K562 (cell line): ENCODE results near the gene MINDY4B. TPM values are rescaled to one million over a fixed set of nuclear protein-coding genes. Genes with fewer than 3 reads are reported as not detected.
A peak's percentile ranks its signal among the peaks of the same experiment; 100 is the strongest.

Source experiments
- ATAC-seq: fragments of 200-7000 bp; cut with Tn5 transposase; 3 replicates; pipeline ENCODE4 v1.9.1; 2020; ENCODE audit warnings: moderate library complexity
- BruUV-seq: library from RNA; stranded (reverse); fragments of 400-500 nt; replicated peaks from 2 replicates; lab custom pipeline; 2021; lab: Mats Ljungman, UMichigan
- CTCF ChIA-PET: fragments of 300-600 bp; formaldehyde crosslinking; extraction: SDS; loops from one replicate; lab custom pipeline; 2021; ENCODE audit warnings: low intra/inter-chr PET ratio; lab: Yijun Ruan, JAX
- POLR2A ChIA-PET: fragments of 300-600, 350-650 bp; sonication (Branson Sonifier 250); formaldehyde crosslinking; extraction: SDS; loops from one replicate; lab custom pipeline; 2021; ENCODE audit warnings: antibody characterized with exemption, inconsistent platforms; lab: Yijun Ruan, JAX
- DNase-seq, 4 experiments: peaks; one replicate each; pipeline versions ENCODE4 v3.0.0 to v3.0.0-alpha.2; 2011 to 2018; ENCODE audit warnings: low spot score in 3 of 4, mixed read lengths in 3 of 4; ENCODE audit errors: extremely low read depth in 1 of 4
- FAIRE-seq: peaks from 2 replicates; lab custom pipeline; 2011; peaks lifted over from hg19 to GRCh38; lab: Jason Lieb, UNC
- H2AFZ ChIP-seq: 2 replicates; pipeline ENCODE4 v1.6.0; 2011; ENCODE audit warnings: low read depth, low read length, control low read depth, inconsistent platforms
- H3K27ac ChIP-seq: fragments of 200-600 bp; 3 replicates; pipeline ENCODE4 v1.8.0; 2011; ENCODE audit warnings: low read depth, mild to moderate bottlenecking, control low read depth, inconsistent platforms, low read length, moderate library complexity, mixed read lengths; ENCODE audit errors: extremely low read depth
- H3K27me3 ChIP-seq, 2 experiments: fragments of 300-600 bp in 1 of 2; 2 replicates in 1 of 2; 3 replicates in 1 of 2; pipeline versions ENCODE4 v1.6.0 to v1.8.0; 2011; ENCODE audit warnings: inconsistent platforms in 2 of 2, low read length in 2 of 2, mild to moderate bottlenecking in 1 of 2, mixed read lengths in 1 of 2, moderate library complexity in 1 of 2; ENCODE audit not compliant: control insufficient read depth in 2 of 2, insufficient read depth in 2 of 2
- H3K36me3 ChIP-seq: fragments of 300-600 bp; 3 replicates; pipeline ENCODE4 v1.8.0; 2011; ENCODE audit warnings: mild to moderate bottlenecking, low read length, inconsistent platforms; ENCODE audit not compliant: control insufficient read depth, insufficient read depth
- H3K4me1 ChIP-seq, 2 experiments: fragments of 200-600 bp in 1 of 2; replicated peaks in 1 of 2; 2 replicates in 1 of 2; 3 replicates in 1 of 2; pipeline versions ENCODE4 v1.5.1 to v1.8.0; 2011; ENCODE audit warnings: inconsistent platforms in 2 of 2, low read length in 2 of 2, mild to moderate bottlenecking in 1 of 2, mixed read lengths in 1 of 2, moderate library complexity in 1 of 2; ENCODE audit not compliant: control insufficient read depth in 2 of 2, insufficient read depth in 2 of 2
- H3K4me2 ChIP-seq: 2 replicates; pipeline ENCODE4 v1.6.1; 2011; ENCODE audit warnings: low read length, control low read depth, inconsistent platforms, mixed read lengths; ENCODE audit not compliant: insufficient read depth
- H3K4me3 ChIP-seq: fragments of 200-600 bp; sonication (generic), shearing (Covaris generic); 2 replicates; pipeline ENCODE4 v1.5.1; 2016; ENCODE audit warnings: control low read depth, inconsistent platforms
- H3K79me2 ChIP-seq: fragments of 200-600 bp; 3 replicates; pipeline ENCODE4 v1.8.0; 2011; ENCODE audit warnings: low read length, inconsistent platforms; ENCODE audit not compliant: control insufficient read depth, insufficient read depth
- H3K9ac ChIP-seq, 2 experiments: 2 replicates each; pipeline versions ENCODE4 v1.6.0 to v1.6.1; 2011; ENCODE audit warnings: low read depth in 2 of 2, low read length in 2 of 2, control low read depth in 1 of 2, inconsistent platforms in 1 of 2, mild to moderate bottlenecking in 1 of 2, mixed read lengths in 1 of 2; ENCODE audit not compliant: insufficient read depth in 1 of 2
- H3K9me1 ChIP-seq: one replicate; pipeline ENCODE4 v1.6.0; 2011; ENCODE audit warnings: inconsistent platforms, mild to moderate bottlenecking, low read length, moderate library complexity; ENCODE audit not compliant: control insufficient read depth, insufficient read depth
- H3K9me3 ChIP-seq: replicated peaks from 2 replicates; pipeline ENCODE4 v1.5.1; 2011; ENCODE audit warnings: low read depth, low read length, inconsistent platforms; ENCODE audit not compliant: control insufficient read depth, insufficient read depth
- H4K20me1 ChIP-seq: replicated peaks from 2 replicates; pipeline ENCODE4 v1.6.1; 2011; ENCODE audit warnings: low read length, inconsistent platforms, mixed read lengths; ENCODE audit not compliant: control insufficient read depth, insufficient read depth
- DPF2 ChIP-seq: fragments of 450-650 bp; IDR thresholded peaks from 2 replicates; pipeline ENCODE4 v1.6.1; 2016
- HDAC8 ChIP-seq: fragments of 450-650 bp; IDR thresholded peaks from 2 replicates; pipeline ENCODE4 v1.6.1; 2016; ENCODE audit warnings: mild to moderate bottlenecking, missing genetic modification characterization, moderate library complexity, missing compliant biosample characterization
- JUNB ChIP-seq: fragments of 450-650 bp; formaldehyde crosslinking; conservative IDR thresholded peaks from 2 replicates; pipeline ENCODE4 v1.4.0; 2020; ENCODE audit warnings: mild to moderate bottlenecking
- LEF1 ChIP-seq: fragments of 450-650 bp; IDR thresholded peaks from 2 replicates; pipeline ENCODE4 v1.6.1; 2016; ENCODE audit warnings: mild to moderate bottlenecking
- MYBL2 ChIP-seq, 2 experiments: fragments of 450-650 bp in 1 of 2; sonication (generic) in 1 of 2; formaldehyde crosslinking in 1 of 2; IDR thresholded peaks; 2 replicates each; pipeline versions ENCODE4 v1.6.1 to v1.8.1; 2017 to 2022; ENCODE audit warnings: borderline replicate concordance in 1 of 2, inconsistent platforms in 1 of 2, low read depth in 1 of 2, mild to moderate bottlenecking in 1 of 2, missing genetic modification reagents in 1 of 2, moderate library complexity in 1 of 2
- NCOR1 ChIP-seq: fragments of 450-650 bp; IDR thresholded peaks from 2 replicates; pipeline ENCODE4 v1.6.1; 2016; ENCODE audit warnings: mild to moderate bottlenecking, moderate library complexity
- RAD21 ChIP-seq, 2 experiments: fragments of 250-450 bp in 1 of 2; fragments of 450-650 bp in 1 of 2; sonication (Bioruptor Pico) in 1 of 2; formaldehyde crosslinking in 1 of 2; IDR thresholded peaks in 1 of 2; conservative IDR thresholded peaks in 1 of 2; 2 replicates each; pipeline versions ENCODE4 v1.4.0 to v1.8.0; 2020 to 2022; ENCODE audit warnings: mild to moderate bottlenecking in 2 of 2, moderate library complexity in 1 of 2
- U2AF1 ChIP-seq: fragments of 200-400 bp; formaldehyde crosslinking; optimal IDR thresholded peaks from 2 replicates; pipeline ENCODE3; 2017; ENCODE audit warnings: mild to moderate bottlenecking, low read depth, low read length, moderate library complexity
- XRCC3 ChIP-seq: fragments of 450-650 bp; IDR thresholded peaks from 2 replicates; pipeline ENCODE4 v1.6.1; 2017; ENCODE audit warnings: mild to moderate bottlenecking, moderate library complexity
- XRCC5 ChIP-seq: fragments of 200-400 bp; formaldehyde crosslinking; IDR thresholded peaks from 2 replicates; pipeline ENCODE4 v1.6.1; 2017; ENCODE audit warnings: low read depth, mild to moderate bottlenecking, low read length
- ZBED1 ChIP-seq: IDR thresholded peaks from 2 replicates; pipeline ENCODE4 v1.6.1; 2014
- ZNF184 ChIP-seq: sonication (generic); formaldehyde crosslinking; IDR thresholded peaks from 2 replicates; pipeline ENCODE4 v1.5.0; 2020; ENCODE audit warnings: missing genetic modification reagents
- ZNF3 ChIP-seq: fragments of 250-450 bp; sonication (Bioruptor Pico); IDR thresholded peaks from 2 replicates; pipeline ENCODE4 v1.5.0; 2021; ENCODE audit warnings: mild to moderate bottlenecking, moderate library complexity
- ZNF408 ChIP-seq: fragments of 250-450 bp; sonication (Bioruptor Pico); IDR thresholded peaks from 2 replicates; pipeline ENCODE4 v1.4.0; 2020; ENCODE audit warnings: low read depth, mild to moderate bottlenecking, moderate library complexity
- WGBS: fragments of 100-300 bp; shearing (Covaris generic); methylation state at CpG from one replicate; pipeline ENCODE4 v1.1.6; 2016; ENCODE audit warnings: low coverage, mixed read lengths; ENCODE audit not compliant: insufficient coverage; ENCODE audit errors: missing lambda C conversion rate; 5-methylcytosine and 5-hydroxymethylcytosine counted together
- in situ Hi-C: fragments of 300-500 bp; cut with MboI; formaldehyde crosslinking; loops from 4 replicates; pipeline ENCODE4 v1.15.0; 2018; ENCODE audit warnings: inconsistent platforms, mixed read lengths
- intact Hi-C: fragments of 100-400 bp; cut with micrococcal nuclease; formaldehyde crosslinking; loops from 2 replicates; pipeline ENCODE4 v1.14.2; 2022
- polyA plus RNA-seq, 8 experiments: library from polyadenylated mRNA; depleted of rRNA in 4 of 8; stranded (reverse) in 5 of 8; unstranded in 3 of 8; fragments of >200 nt; fragmentation: Nextera tagmentation in 2 of 8; fragmentation: Illumina TruSeq in 1 of 8; extraction: Ambion mirVana in 2 of 8; extraction: Trizol in 1 of 8; gene quantifications; 2 replicates each; pipeline versions ENCODE4 v1.2.1 to v1.2.3, GENCODE V29; 2011 to 2014; ENCODE audit warnings: inconsistent platforms in 1 of 8, missing spikeins in 1 of 8
- total RNA-seq, 7 experiments: library from RNA; depleted of rRNA in 6 of 7; stranded (reverse); fragments of >200 nt in 6 of 7; fragmentation: Illumina TruSeq in 2 of 7; extraction: Trizol in 2 of 7; gene quantifications; 2 replicates each; pipeline versions ENCODE4 v1.2.1 to v1.2.3, GENCODE V29; 2011 to 2021; ENCODE audit warnings: low replicate concordance in 1 of 7
- TF ChIP-seq, protein P1 (sequence below): fragments of 250-450 bp; sonication (Bioruptor Pico); IDR thresholded peaks from 2 replicates; pipeline ENCODE4 v1.8.0; 2021; ENCODE audit warnings: mild to moderate bottlenecking, moderate library complexity
- TF ChIP-seq, protein P2 (sequence below): fragments of 250-450 bp; sonication (Bioruptor Pico); IDR thresholded peaks from 2 replicates; pipeline ENCODE4 v1.4.0; 2020; ENCODE audit warnings: mild to moderate bottlenecking, moderate library complexity, borderline replicate concordance
- TF ChIP-seq, protein P3 (sequence below), 3 experiments: IDR thresholded peaks in 2 of 3; conservative IDR thresholded peaks in 1 of 3; 2 replicates each; pipeline ENCODE4 v1.5.1; 2011 to 2012; ENCODE audit warnings: low read length in 3 of 3, mild to moderate bottlenecking in 3 of 3, control low read depth in 2 of 3, improper control_type of control experiment in 1 of 3, inconsistent platforms in 1 of 3, low read depth in 1 of 3, mixed read lengths in 1 of 3, moderate library complexity in 1 of 3; ENCODE audit not compliant: insufficient read depth in 2 of 3

Gene MINDY4B
- total and polyA plus RNA-seq, 9 of the 15 experiments (the other 6 are each of a cell fraction or from before 2014, with no cell fraction given) = not detected

DNA sequence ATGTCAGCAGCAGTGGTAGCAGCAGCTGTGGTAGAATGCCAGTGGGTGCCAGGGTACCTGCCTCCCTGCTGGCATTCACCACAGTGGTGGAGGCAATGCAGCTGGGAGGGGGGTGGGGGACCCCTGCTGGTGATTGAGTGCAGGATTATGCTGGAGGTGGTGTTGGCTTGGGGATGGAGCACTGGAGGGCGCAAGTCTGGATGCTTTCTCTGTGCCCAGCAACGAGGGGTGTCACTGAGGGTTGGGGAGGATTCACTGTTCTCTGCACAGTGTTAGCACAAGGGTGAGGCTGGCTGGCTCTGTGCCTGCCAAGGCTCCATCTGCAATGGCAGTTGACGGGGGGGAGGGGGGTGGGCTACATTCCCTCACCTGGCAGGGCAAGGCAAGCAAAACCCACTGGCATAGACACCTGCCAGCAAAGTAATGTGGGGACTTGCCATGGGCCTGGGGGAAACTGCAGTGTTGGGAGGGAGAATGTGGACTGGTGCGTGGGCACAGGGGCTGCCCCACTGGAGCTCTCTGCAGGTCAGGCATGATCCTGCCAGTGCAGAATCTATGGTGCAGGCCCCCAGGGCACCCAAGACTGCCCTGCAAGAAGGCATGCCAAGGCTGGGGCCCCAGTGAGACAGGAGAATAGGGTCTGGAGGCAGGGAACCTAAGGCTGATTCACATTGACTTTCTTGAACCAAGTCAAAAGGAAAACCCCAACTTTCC lies 64.3 kb downstream of the MINDY4B start:
- Histone ChIP-seq H3K79me2 (no peaks in the 10 kb centered on the region), H3K4me2 (no peak overlapping the region), H3K36me3 (no peaks in the 10 kb centered on the region), H3K27ac (no peak overlapping the region), H2AFZ (no peak overlapping the region), H3K9ac (no peak overlapping the region), H3K27me3 (peaks cover 0 to 2% of the 10 kb centered on the region in 2 experiments; a peak in 1 of 5 replicates), H3K4me1 (no peaks in the 10 kb centered on the region), H3K4me3 (no peak overlapping the region), H3K9me3 (no peaks in the 10 kb centered on the region), H4K20me1 (no peaks in the 10 kb centered on the region), H3K9me1 (no peaks in the 10 kb centered on the region)
- FAIRE-seq = no peak
- in situ Hi-C loops (loop anchor here (10.0 kb wide), 1 partner anchor 116 kb away; no protein-coding TSS in a partner anchor), intact Hi-C loops (no loop called here)
- WGBS = 4% methylated on average over 3 of the region's 4 CpGs
- ChIA-PET POLR2A (no interaction called here), CTCF (no interaction called here)
- DNase-seq = no peak
- BruUV-seq = no TSS peak
- no peak for ATAC-seq
- no peak for TF ChIP-seq JUNB (CRISPR knock-in tag)
- no peak for TF ChIP-seq XRCC5
- TF ChIP-seq HDAC8 (tag) = no peak
- no peak for TF ChIP-seq ZBED1
- TF ChIP-seq DPF2 = no peak
- TF ChIP-seq, protein P1, sequence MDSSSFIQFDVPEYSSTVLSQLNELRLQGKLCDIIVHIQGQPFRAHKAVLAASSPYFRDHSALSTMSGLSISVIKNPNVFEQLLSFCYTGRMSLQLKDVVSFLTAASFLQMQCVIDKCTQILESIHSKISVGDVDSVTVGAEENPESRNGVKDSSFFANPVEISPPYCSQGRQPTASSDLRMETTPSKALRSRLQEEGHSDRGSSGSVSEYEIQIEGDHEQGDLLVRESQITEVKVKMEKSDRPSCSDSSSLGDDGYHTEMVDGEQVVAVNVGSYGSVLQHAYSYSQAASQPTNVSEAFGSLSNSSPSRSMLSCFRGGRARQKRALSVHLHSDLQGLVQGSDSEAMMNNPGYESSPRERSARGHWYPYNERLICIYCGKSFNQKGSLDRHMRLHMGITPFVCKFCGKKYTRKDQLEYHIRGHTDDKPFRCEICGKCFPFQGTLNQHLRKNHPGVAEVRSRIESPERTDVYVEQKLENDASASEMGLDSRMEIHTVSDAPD = no peak
- TF ChIP-seq, protein P2, sequence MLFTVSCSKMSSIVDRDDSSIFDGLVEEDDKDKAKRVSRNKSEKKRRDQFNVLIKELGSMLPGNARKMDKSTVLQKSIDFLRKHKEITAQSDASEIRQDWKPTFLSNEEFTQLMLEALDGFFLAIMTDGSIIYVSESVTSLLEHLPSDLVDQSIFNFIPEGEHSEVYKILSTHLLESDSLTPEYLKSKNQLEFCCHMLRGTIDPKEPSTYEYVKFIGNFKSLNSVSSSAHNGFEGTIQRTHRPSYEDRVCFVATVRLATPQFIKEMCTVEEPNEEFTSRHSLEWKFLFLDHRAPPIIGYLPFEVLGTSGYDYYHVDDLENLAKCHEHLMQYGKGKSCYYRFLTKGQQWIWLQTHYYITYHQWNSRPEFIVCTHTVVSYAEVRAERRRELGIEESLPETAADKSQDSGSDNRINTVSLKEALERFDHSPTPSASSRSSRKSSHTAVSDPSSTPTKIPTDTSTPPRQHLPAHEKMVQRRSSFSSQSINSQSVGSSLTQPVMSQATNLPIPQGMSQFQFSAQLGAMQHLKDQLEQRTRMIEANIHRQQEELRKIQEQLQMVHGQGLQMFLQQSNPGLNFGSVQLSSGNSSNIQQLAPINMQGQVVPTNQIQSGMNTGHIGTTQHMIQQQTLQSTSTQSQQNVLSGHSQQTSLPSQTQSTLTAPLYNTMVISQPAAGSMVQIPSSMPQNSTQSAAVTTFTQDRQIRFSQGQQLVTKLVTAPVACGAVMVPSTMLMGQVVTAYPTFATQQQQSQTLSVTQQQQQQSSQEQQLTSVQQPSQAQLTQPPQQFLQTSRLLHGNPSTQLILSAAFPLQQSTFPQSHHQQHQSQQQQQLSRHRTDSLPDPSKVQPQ = no peak
- no peak for TF ChIP-seq ZNF408 (CRISPR knock-in tag)
- no peak for TF ChIP-seq ZNF3
- no peak for TF ChIP-seq XRCC3
- TF ChIP-seq LEF1 = no peak
- TF ChIP-seq U2AF1 = no peak
- TF ChIP-seq RAD21 (CRISPR knock-in tag; conservative IDR thresholded peaks at IDR 0.05 in 1 of 2, IDR thresholded peaks at IDR 0.05 in 1 of 2) = 0 out of 4 replicates have a peak, but pooled peaks of 1 of the 2 experiments have one; percentile 18
- TF ChIP-seq MYBL2 (IDR thresholded peaks at IDR 0.05; ENCODE audit: low read depth) = no peak
- no peak for TF ChIP-seq MYBL2 (CRISPR knock-in tag; IDR thresholded peaks at IDR 0.05; ENCODE audit: borderline replicate concordance)
- TF ChIP-seq NCOR1 = no peak
- TF ChIP-seq, protein P3, sequence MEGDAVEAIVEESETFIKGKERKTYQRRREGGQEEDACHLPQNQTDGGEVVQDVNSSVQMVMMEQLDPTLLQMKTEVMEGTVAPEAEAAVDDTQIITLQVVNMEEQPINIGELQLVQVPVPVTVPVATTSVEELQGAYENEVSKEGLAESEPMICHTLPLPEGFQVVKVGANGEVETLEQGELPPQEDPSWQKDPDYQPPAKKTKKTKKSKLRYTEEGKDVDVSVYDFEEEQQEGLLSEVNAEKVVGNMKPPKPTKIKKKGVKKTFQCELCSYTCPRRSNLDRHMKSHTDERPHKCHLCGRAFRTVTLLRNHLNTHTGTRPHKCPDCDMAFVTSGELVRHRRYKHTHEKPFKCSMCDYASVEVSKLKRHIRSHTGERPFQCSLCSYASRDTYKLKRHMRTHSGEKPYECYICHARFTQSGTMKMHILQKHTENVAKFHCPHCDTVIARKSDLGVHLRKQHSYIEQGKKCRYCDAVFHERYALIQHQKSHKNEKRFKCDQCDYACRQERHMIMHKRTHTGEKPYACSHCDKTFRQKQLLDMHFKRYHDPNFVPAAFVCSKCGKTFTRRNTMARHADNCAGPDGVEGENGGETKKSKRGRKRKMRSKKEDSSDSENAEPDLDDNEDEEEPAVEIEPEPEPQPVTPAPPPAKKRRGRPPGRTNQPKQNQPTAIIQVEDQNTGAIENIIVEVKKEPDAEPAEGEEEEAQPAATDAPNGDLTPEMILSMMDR (IDR thresholded peaks at IDR 0.05 in 2 of 3, conservative IDR thresholded peaks at IDR 0.05 in 1 of 3; ENCODE audit: insufficient read depth in 2 of 3, low read depth in 1 of 3, low read length in 3 of 3) = peak; percentile 20 to 85 (median 57); a peak in 5 of 6 replicates
- TF ChIP-seq ZNF184 (CRISPR knock-in tag) = no peak
